ENCODE results near the gene PITPNB.

- TF ChIP-seq, protein P1, sequence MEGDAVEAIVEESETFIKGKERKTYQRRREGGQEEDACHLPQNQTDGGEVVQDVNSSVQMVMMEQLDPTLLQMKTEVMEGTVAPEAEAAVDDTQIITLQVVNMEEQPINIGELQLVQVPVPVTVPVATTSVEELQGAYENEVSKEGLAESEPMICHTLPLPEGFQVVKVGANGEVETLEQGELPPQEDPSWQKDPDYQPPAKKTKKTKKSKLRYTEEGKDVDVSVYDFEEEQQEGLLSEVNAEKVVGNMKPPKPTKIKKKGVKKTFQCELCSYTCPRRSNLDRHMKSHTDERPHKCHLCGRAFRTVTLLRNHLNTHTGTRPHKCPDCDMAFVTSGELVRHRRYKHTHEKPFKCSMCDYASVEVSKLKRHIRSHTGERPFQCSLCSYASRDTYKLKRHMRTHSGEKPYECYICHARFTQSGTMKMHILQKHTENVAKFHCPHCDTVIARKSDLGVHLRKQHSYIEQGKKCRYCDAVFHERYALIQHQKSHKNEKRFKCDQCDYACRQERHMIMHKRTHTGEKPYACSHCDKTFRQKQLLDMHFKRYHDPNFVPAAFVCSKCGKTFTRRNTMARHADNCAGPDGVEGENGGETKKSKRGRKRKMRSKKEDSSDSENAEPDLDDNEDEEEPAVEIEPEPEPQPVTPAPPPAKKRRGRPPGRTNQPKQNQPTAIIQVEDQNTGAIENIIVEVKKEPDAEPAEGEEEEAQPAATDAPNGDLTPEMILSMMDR (IDR thresholded peaks at IDR 0.05; ENCODE audit: low read length): no peak
- no peak for TF ChIP-seq EZH2 (IDR thresholded peaks at IDR 0.05; ENCODE audit: borderline replicate concordance, low read length)
Observed at GRCh38 chr22:27878541-27878940, 40.5 kb downstream of the PITPNB start.
